Hematopoietic multipotent progenitor cell treated with erythropoietin and hydrocortisone succinate and interleukin-3 and kit ligand, for 15 days (in vitro differentiated cells): Measurements from ENCODE around the gene HOXC5.
"Not testable (repeated sequence)": the region's sequence is repeated elsewhere in the genome, so short reads cannot be mapped to it uniquely, and the experiment has no call there.

Experiments used
- DNase-seq: peaks from one replicate; pipeline ENCODE4 v3.0.0-alpha.2; 2015; ENCODE audit warnings: low spot score

Gene HOXC5

DNA sequence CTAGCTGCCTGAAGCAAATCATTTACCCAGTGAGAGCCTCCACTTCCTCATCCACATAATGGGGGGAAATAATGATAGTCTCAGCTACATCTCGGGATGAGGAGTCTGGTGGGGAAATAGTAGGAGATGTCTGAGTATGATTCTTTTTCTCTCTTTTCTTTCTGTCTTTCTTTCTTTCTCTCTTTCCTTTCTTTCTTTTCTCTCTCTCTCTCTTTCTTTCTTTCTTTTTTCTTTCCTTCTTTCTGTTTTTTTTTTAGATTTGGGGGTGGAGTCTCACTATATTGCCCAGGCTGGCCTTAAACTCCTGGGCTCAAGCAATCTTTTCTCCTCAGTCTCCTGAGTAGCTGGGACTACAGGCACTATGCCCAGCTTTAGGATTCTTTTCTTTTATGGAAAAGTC lies 33.6 kb downstream of the HOXC5 start:
- no peak for DNase-seq

GRCh38 chr12:54068418-54069070 lies 35.7 kb downstream of the HOXC5 start:
- DNase-seq, result no peak

GRCh38 chr12:54071942-54072341 lies 39.1 kb downstream of the HOXC5 start:
- no peak for DNase-seq

- DNase-seq, result no peak
These were observed 41.5 kb downstream of the HOXC5 start for GRCh38 chr12:54074308-54074707.

GRCh38 chr12:54075409-54075808 lies 42.6 kb downstream of the HOXC5 start:
- no peak for DNase-seq

GRCh38 chr12:54075974-54076373 lies 43.1 kb downstream of the HOXC5 start:
- DNase-seq, result no peak

DNA sequence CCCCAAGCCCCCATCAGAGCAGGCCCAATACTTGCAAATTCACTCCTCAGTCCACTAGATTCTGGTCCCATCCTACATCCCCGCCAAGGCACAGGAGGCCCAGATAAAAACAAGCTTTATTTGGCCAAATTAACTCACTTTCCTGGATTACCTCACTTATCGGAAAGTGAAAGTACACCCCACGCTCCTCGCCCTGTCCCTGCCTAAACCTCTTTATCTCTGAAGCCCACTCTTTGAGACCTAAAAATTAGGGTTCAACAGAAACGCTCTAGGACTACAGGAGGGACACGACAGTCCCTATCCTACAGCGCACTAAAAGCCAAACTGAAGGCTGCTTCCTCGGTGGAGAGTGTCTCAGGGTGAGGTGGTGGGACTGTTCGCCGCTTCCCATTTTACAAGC lies 45.0 kb downstream of the HOXC5 start:
- not testable (repeated sequence) for DNase-seq

- not testable (repeated sequence) for DNase-seq
These were observed 46.3 kb downstream of the HOXC5 start for GRCh38 chr12:54079115-54079514.

- DNase-seq, result not testable (repeated sequence)
These were observed 47.4 kb downstream of the HOXC5 start for GRCh38 chr12:54080008-54080924.

DNA sequence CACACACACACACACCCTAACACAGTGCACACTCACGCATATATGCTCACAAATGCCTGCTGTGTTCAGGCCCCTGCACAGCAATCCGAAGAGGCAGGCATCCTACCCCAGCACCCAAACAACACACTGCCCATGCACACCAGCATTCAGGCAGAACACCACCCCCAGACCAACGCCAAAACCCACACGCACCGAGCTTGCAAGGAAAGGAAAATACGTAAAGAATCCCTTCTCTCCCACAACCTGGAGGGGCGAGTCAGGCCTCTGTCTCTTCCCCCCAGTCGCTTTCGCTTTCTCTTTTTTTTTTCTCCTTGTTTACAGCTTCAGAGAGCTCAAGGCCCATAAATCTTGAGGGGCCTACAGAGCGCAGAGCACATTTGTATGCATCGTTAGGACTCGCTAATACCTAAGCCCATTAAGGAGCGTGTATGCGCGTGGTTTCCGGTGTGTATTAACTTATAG lies 48.2 kb downstream of the HOXC5 start:
- DNase-seq, result not testable (repeated sequence)

DNA sequence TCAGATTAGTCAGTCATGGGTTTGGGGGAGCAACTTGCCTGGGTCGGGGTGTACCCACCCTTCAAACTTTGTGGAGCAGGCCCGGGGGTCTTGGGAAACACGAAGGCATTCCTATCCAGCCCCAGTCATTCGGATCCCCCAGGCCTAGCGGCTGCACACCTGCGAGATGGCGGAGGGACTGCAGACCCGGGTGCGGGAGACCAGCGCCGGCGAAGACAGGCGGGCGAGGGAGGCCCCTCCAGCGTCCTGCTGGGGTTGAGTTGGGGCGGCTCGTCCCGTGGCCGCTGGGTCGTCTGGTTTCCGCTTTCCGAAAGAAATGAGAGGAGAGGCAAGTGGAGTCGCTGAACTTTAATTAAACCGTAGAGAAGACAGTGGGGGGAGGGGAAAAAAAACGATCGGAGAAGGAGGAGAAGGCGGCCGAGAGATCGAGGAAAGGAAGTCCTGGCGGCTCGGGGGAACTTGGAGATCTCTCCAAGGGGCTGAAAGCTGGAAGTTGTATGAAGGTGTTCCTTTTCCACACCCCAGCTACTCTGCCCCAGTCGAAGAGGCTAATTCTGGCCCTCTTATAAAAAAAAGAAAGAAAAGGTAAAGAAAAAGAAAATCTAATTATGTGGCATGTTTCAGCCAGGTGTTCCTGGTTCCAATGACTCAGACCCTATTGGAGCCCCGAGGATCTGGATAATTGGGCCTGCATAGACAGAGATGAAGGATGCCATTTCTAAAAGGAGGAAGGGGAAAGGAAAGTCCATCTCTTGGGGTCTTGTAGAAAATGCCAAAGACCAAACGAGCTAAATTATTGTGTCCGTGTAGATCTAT lies 48.9 kb downstream of the HOXC5 start:
- DNase-seq, result not testable (repeated sequence)

- DNase-seq, result no peak
These were observed 49.6 kb downstream of the HOXC5 start for GRCh38 chr12:54082397-54082892.
